ENCODE measurements around the gene TBC1D22A. TPM values are rescaled to one million over a fixed set of nuclear protein-coding genes. Genes with fewer than 3 reads are reported as not detected.

Gene TBC1D22A
- total and polyA plus RNA-seq, 4 donors, result 4.1 to 12.4 (median 8.4) TPM

DNA sequence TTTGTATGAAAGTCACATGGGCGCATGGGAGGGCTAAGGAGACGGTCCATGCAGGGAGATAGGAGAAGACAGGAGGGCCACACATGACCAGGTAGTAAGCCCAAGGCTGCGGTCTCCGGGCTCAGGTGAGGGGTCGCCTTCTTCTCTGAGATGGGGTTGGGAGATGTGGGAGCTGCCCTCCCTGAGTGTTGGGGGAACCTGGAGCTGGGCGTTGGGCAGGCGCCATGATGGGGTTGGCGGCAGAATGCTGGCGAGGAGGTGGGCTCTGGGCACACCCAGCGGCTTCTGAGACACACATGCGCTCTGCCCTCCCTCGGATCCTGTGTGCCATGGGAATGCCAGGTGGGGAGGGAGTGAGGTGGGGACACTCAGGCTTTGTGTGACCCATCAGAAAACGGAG lies 254.8 kb downstream of the TBC1D22A start:
- no peak for DNase-seq (ENCODE audit: low spot score)
- WGBS, result 96% methylated on average over 13 of the region's 13 CpGs
- Histone ChIP-seq H3K36me3 (ENCODE audit: control insufficient read depth in 4 of 4, insufficient read depth in 3 of 4, low read depth in 1 of 4, low read length in 3 of 4) (peaks cover 0 to 2% (median 0%) of the 10 kb centered on the region in 4 donors), H3K4me1 (ENCODE audit: control insufficient read depth in 4 of 4, insufficient read depth in 4 of 4, low read length in 3 of 4) (no peaks in the 10 kb centered on the region), H3K4me3 (ENCODE audit: low read depth in 1 of 3, low read length in 3 of 3) (no peak overlapping the region), H3K9me3 (ENCODE audit: control insufficient read depth in 4 of 4, low read length in 3 of 4) (no peaks in the 10 kb centered on the region), H3K9ac (ENCODE audit: low read depth in 1 of 2, low read length in 2 of 2) (no peak overlapping the region), H3K27me3 (ENCODE audit: control insufficient read depth in 4 of 4, insufficient read depth in 4 of 4, low read length in 3 of 4) (no peaks in the 10 kb centered on the region), H3K27ac (ENCODE audit: low read depth in 1 of 2, low read length in 2 of 2) (no peak overlapping the region)
- TF ChIP-seq TAF1 (conservative IDR thresholded peaks at IDR 0.05), result no peak
- no peak for TF ChIP-seq FOXA1 (IDR thresholded peaks at IDR 0.05)
- TF ChIP-seq GABPA (IDR thresholded peaks at IDR 0.05 in 1 of 2, conservative IDR thresholded peaks at IDR 0.05 in 1 of 2), result no peak
- TF ChIP-seq HNF4G (IDR thresholded peaks at IDR 0.05), result no peak
- TF ChIP-seq RAD21 (IDR thresholded peaks at IDR 0.05), result no peak
- no peak for TF ChIP-seq JUND (IDR thresholded peaks at IDR 0.05)
- TF ChIP-seq FOXA2 (IDR thresholded peaks at IDR 0.05), result no peak
- TF ChIP-seq, protein P1, sequence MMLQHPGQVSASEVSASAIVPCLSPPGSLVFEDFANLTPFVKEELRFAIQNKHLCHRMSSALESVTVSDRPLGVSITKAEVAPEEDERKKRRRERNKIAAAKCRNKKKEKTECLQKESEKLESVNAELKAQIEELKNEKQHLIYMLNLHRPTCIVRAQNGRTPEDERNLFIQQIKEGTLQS (IDR thresholded peaks at IDR 0.05), result no peak
- TF ChIP-seq RXRA (IDR thresholded peaks at IDR 0.05), result no peak
- TF ChIP-seq, protein P2, sequence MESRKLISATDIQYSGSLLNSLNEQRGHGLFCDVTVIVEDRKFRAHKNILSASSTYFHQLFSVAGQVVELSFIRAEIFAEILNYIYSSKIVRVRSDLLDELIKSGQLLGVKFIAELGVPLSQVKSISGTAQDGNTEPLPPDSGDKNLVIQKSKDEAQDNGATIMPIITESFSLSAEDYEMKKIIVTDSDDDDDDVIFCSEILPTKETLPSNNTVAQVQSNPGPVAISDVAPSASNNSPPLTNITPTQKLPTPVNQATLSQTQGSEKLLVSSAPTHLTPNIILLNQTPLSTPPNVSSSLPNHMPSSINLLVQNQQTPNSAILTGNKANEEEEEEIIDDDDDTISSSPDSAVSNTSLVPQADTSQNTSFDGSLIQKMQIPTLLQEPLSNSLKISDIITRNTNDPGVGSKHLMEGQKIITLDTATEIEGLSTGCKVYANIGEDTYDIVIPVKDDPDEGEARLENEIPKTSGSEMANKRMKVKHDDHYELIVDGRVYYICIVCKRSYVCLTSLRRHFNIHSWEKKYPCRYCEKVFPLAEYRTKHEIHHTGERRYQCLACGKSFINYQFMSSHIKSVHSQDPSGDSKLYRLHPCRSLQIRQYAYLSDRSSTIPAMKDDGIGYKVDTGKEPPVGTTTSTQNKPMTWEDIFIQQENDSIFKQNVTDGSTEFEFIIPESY (IDR thresholded peaks at IDR 0.05), result no peak

DNA sequence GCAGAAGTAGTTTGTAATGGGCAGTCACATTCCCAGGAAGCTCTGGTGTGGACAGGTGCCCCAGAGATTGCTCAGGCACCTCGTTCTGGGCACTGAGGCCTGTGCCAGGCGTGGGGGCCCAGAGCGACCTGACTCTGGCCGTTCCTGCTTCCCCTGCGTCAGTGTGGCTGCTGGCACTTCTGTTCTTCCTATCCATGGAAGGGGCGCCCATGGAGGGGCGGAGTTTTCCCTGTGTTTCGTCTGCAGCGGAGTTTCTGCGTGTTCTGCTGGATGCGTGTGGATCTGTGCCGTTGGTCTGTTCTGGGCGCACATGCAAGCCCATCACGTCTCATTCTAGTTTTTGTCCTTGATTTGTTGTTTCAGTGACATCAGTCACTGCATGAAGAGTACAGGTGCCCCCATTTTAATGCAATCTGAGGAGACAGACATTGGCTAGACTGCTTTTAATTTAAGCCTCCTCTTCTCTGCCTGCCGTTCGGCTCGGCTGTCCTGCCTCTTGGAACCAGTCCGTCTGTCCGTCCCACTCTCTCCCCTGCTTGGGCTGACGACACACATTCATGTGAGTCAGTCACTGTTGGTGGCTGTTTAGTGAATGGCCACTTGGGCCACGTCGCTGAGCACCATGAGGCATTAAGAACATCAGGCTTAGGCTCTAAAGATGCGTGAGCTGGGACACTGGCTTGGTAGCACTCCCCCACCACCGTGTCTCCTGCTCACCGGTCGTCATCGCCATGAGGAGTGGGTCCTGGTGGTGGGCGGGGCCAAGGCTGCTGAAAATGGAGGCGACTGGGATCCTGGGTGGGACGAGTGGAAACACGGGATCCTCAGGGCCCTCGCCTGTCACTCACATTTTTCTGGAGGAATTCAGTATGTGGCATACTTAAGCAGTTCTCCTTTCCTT lies 255.8 kb downstream of the TBC1D22A start:
- no peaks in the 10 kb centered on the region for H3K27me3 ChIP-seq (ENCODE audit: control insufficient read depth in 4 of 4, insufficient read depth in 4 of 4, low read length in 3 of 4)
- no peak for DNase-seq (ENCODE audit: low spot score)
- H3K4me3 ChIP-seq (ENCODE audit: low read depth in 1 of 3, low read length in 3 of 3), result no peak overlapping the region
- no peaks in the 10 kb centered on the region for H3K9me3 ChIP-seq (ENCODE audit: control insufficient read depth in 4 of 4, low read length in 3 of 4)
- H3K9ac ChIP-seq (ENCODE audit: low read depth in 1 of 2, low read length in 2 of 2), result no peak overlapping the region
- peaks cover 0 to 2% (median 0%) of the 10 kb centered on the region in 4 donors for H3K36me3 ChIP-seq (ENCODE audit: control insufficient read depth in 4 of 4, insufficient read depth in 3 of 4, low read depth in 1 of 4, low read length in 3 of 4)
- TF ChIP-seq, protein P3, sequence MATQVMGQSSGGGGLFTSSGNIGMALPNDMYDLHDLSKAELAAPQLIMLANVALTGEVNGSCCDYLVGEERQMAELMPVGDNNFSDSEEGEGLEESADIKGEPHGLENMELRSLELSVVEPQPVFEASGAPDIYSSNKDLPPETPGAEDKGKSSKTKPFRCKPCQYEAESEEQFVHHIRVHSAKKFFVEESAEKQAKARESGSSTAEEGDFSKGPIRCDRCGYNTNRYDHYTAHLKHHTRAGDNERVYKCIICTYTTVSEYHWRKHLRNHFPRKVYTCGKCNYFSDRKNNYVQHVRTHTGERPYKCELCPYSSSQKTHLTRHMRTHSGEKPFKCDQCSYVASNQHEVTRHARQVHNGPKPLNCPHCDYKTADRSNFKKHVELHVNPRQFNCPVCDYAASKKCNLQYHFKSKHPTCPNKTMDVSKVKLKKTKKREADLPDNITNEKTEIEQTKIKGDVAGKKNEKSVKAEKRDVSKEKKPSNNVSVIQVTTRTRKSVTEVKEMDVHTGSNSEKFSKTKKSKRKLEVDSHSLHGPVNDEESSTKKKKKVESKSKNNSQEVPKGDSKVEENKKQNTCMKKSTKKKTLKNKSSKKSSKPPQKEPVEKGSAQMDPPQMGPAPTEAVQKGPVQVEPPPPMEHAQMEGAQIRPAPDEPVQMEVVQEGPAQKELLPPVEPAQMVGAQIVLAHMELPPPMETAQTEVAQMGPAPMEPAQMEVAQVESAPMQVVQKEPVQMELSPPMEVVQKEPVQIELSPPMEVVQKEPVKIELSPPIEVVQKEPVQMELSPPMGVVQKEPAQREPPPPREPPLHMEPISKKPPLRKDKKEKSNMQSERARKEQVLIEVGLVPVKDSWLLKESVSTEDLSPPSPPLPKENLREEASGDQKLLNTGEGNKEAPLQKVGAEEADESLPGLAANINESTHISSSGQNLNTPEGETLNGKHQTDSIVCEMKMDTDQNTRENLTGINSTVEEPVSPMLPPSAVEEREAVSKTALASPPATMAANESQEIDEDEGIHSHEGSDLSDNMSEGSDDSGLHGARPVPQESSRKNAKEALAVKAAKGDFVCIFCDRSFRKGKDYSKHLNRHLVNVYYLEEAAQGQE (IDR thresholded peaks at IDR 0.05), result no peak
- TF ChIP-seq TAF1 (conservative IDR thresholded peaks at IDR 0.05) (no peak), SP1 (IDR thresholded peaks at IDR 0.05) (no peak), JUND (IDR thresholded peaks at IDR 0.05) (no peak)
- TF ChIP-seq, protein P2 (IDR thresholded peaks at IDR 0.05), result no peak
- TF ChIP-seq, protein P4, sequence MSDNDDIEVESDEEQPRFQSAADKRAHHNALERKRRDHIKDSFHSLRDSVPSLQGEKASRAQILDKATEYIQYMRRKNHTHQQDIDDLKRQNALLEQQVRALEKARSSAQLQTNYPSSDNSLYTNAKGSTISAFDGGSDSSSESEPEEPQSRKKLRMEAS (IDR thresholded peaks at IDR 0.05), result no peak
- WGBS, result 98% methylated on average over 32 of the region's 32 CpGs
- no peaks in the 10 kb centered on the region for H3K4me1 ChIP-seq (ENCODE audit: control insufficient read depth in 4 of 4, insufficient read depth in 4 of 4, low read length in 3 of 4)
- no peak overlapping the region for H3K27ac ChIP-seq (ENCODE audit: low read depth in 1 of 2, low read length in 2 of 2)
